ENCODE results near the gene NUP210. TPM values are rescaled to one million over a fixed set of nuclear protein-coding genes. Genes with fewer than 3 reads are reported as not detected.

The NUP210 gene
- total and polyA plus RNA-seq, 2 donors (not counting 3 experiments of a cell fraction or from before 2014, with no cell fraction given), result 0.14 to 0.84 TPM

GRCh38 chr3:13329746-13330145 is 90.4 kb downstream of the NUP210 start:
- ChIA-PET CTCF (no interaction called here), POLR2A (no interaction called here)
- Histone ChIP-seq H3K4me1 (ENCODE audit: control insufficient read depth, extremely low read depth, insufficient read depth, low read length) (no peaks in the 10 kb centered on the region), H3K9me1 (replicated peaks; ENCODE audit: control insufficient read depth, extremely low read depth, insufficient read depth, low read length) (no peaks in the 10 kb centered on the region), H3K36me3 (ENCODE audit: control insufficient read depth in 2 of 2, extremely low read depth in 1 of 2, insufficient read depth in 2 of 2, low read length in 2 of 2) (no peaks in the 10 kb centered on the region), H3K27ac (ENCODE audit: insufficient read depth, low read depth, low read length) (no peak overlapping the region), H4K20me1 (replicated peaks; ENCODE audit: control insufficient read depth, extremely low read depth, insufficient read depth, low read length) (no peaks in the 10 kb centered on the region), H3K79me2 (ENCODE audit: control insufficient read depth, insufficient read depth, low read length) (no peaks in the 10 kb centered on the region), H3K4me2 (ENCODE audit: insufficient read depth, low read length) (no peak overlapping the region), H3K9ac (replicated peaks; ENCODE audit: extremely low read depth, insufficient read depth, low read length) (no peak overlapping the region), H3K9me3 (replicated peaks; ENCODE audit: control insufficient read depth, insufficient read depth, low read length) (no peaks in the 10 kb centered on the region), H2AFZ (ENCODE audit: low read depth, low read length) (no peak overlapping the region), H3K4me3 (replicated peaks in 1 of 3; ENCODE audit: insufficient read depth in 1 of 3, low read depth in 1 of 3, low read length in 3 of 3) (no peak overlapping the region), H3K27me3 (ENCODE audit: control insufficient read depth in 2 of 2, insufficient read depth in 2 of 2, low read length in 2 of 2) (no peaks in the 10 kb centered on the region)
- TF ChIP-seq POLR2AphosphoS5 (IDR thresholded peaks at IDR 0.05; ENCODE audit: insufficient read depth, low read depth, low read length), result no peak
- no peak for TF ChIP-seq FOS (IDR thresholded peaks at IDR 0.05; ENCODE audit: borderline replicate concordance, insufficient read depth, low read length)
- TF ChIP-seq CTCF (IDR thresholded peaks at IDR 0.05; ENCODE audit: extremely low read depth in 1 of 2, insufficient read depth in 1 of 2, low read depth in 1 of 2, low read length in 2 of 2), result no peak
- TF ChIP-seq GATA2 (IDR thresholded peaks at IDR 0.05; ENCODE audit: insufficient read depth, insufficient read length, low read depth, low read length), result no peak
- no peak for TF ChIP-seq MYC (IDR thresholded peaks at IDR 0.05; ENCODE audit: low read depth, low read length)
- no peak for TF ChIP-seq POLR2A (IDR thresholded peaks at IDR 0.05; ENCODE audit: low read depth, low read length)
- no peak for TF ChIP-seq EZH2 (IDR thresholded peaks at IDR 0.05; ENCODE audit: borderline replicate concordance, low read depth, low read length, severe bottlenecking)
- no peak for TF ChIP-seq JUN (IDR thresholded peaks at IDR 0.05; ENCODE audit: borderline replicate concordance, insufficient read depth, insufficient read length, low read depth)
- no peak for TF ChIP-seq MAX (IDR thresholded peaks at IDR 0.05; ENCODE audit: insufficient read depth, insufficient read length)
- DNase-seq (ENCODE audit: low read depth, low spot score), result no peak
- intact Hi-C loops (cut with micrococcal nuclease), result no loop called here
- no peak for FAIRE-seq
- BruUV-seq (replicated peaks), result no TSS peak
- dilution Hi-C loops (cut with MboI; ENCODE audit: extremely low pct_ligation_motif_present, low sequenced_read_pairs), result no loop called here

Measured in endothelial cell of umbilical vein (primary cell).